Endothelial cell of umbilical vein (primary cell): Measurements from ENCODE around the gene EPAS1. TPM values are rescaled to one million over a fixed set of nuclear protein-coding genes. Genes with fewer than 3 reads are reported as not detected.

Experiments used
- BruUV-seq: library from RNA; stranded (reverse); fragments of 400-500 nt; replicated peaks from 2 replicates; lab custom pipeline; 2021; lab: Mats Ljungman, UMichigan
- CTCF ChIA-PET: fragments of 300-600, 350-600 bp; sonication (Branson Sonifier 250); formaldehyde crosslinking; loops from one replicate; lab custom pipeline; 2021; ENCODE audit warnings: antibody characterized with exemption, inconsistent platforms; lab: Charles Lee
- POLR2A ChIA-PET: fragments of 300-600, 350-600 bp; sonication (Branson Sonifier 250); formaldehyde crosslinking; loops from one replicate; lab custom pipeline; 2021; ENCODE audit warnings: antibody characterized with exemption, inconsistent platforms; lab: Charles Lee
- DNase-seq: peaks from one replicate; pipeline ENCODE4 v3.0.0-alpha.2; 2011; ENCODE audit warnings: low read depth, low spot score
- FAIRE-seq: peaks from 2 replicates; lab custom pipeline; 2011; peaks lifted over from hg19 to GRCh38; lab: Jason Lieb, UNC
- H2AFZ ChIP-seq: 2 replicates; pipeline ENCODE4 v1.6.0; 2012; ENCODE audit warnings: low read depth, low read length, control low read depth, inconsistent platforms
- H3K27ac ChIP-seq: 2 replicates; pipeline ENCODE4 v1.5.1; 2011; ENCODE audit warnings: low read depth, mild to moderate bottlenecking, control low read depth, low read length, moderate library complexity; ENCODE audit not compliant: insufficient read depth
- H3K27me3 ChIP-seq, 2 experiments: 2 replicates each; pipeline versions ENCODE4 v1.6.0 to v1.6.1; 2011; ENCODE audit warnings: low read length in 2 of 2, mixed read lengths in 1 of 2; ENCODE audit not compliant: control insufficient read depth in 2 of 2, insufficient read depth in 2 of 2
- H3K36me3 ChIP-seq, 2 experiments: 2 replicates in 1 of 2; 3 replicates in 1 of 2; pipeline ENCODE4 v1.5.1; 2011; ENCODE audit warnings: low read length in 2 of 2, mild to moderate bottlenecking in 1 of 2, moderate library complexity in 1 of 2; ENCODE audit not compliant: control insufficient read depth in 2 of 2, insufficient read depth in 2 of 2; ENCODE audit errors: extremely low read depth in 1 of 2
- H3K4me1 ChIP-seq: 3 replicates; pipeline ENCODE4 v1.5.1; 2011; ENCODE audit warnings: mild to moderate bottlenecking, low read length; ENCODE audit not compliant: control insufficient read depth, insufficient read depth; ENCODE audit errors: extremely low read depth
- H3K4me2 ChIP-seq: 2 replicates; pipeline ENCODE4 v1.6.1; 2011; ENCODE audit warnings: low read length, control low read depth, mixed read lengths; ENCODE audit not compliant: insufficient read depth
- H3K4me3 ChIP-seq, 3 experiments: fragments of 200-600 bp in 1 of 3; sonication (generic), shearing (Covaris generic) in 1 of 3; replicated peaks in 1 of 3; 2 replicates each; pipeline ENCODE4 v1.5.1; 2011 to 2016; ENCODE audit warnings: control low read depth in 3 of 3, low read length in 3 of 3, mild to moderate bottlenecking in 2 of 3, inconsistent platforms in 1 of 3, low read depth in 1 of 3, moderate library complexity in 1 of 3; ENCODE audit not compliant: insufficient read depth in 1 of 3
- H3K79me2 ChIP-seq: 2 replicates; pipeline ENCODE4 v1.6.0; 2012; ENCODE audit warnings: low read length, inconsistent platforms; ENCODE audit not compliant: control insufficient read depth, insufficient read depth
- H3K9ac ChIP-seq: replicated peaks from 2 replicates; pipeline ENCODE3; 2011; ENCODE audit warnings: low read length, control low read depth; ENCODE audit not compliant: insufficient read depth; ENCODE audit errors: extremely low read depth
- H3K9me1 ChIP-seq: replicated peaks from 3 replicates; pipeline ENCODE4 v1.6.0; 2011; ENCODE audit warnings: mild to moderate bottlenecking, low read length; ENCODE audit not compliant: control insufficient read depth, insufficient read depth; ENCODE audit errors: extremely low read depth
- H3K9me3 ChIP-seq: replicated peaks from 2 replicates; pipeline ENCODE4 v1.5.1; 2012; ENCODE audit warnings: low read length, inconsistent platforms; ENCODE audit not compliant: control insufficient read depth, insufficient read depth
- H4K20me1 ChIP-seq: replicated peaks from 2 replicates; pipeline ENCODE3; 2011; ENCODE audit warnings: mild to moderate bottlenecking, low read length; ENCODE audit not compliant: control insufficient read depth, insufficient read depth; ENCODE audit errors: extremely low read depth
- GATA2 ChIP-seq: IDR thresholded peaks from 2 replicates; pipeline ENCODE4 v1.7.0; 2011; ENCODE audit warnings: low read depth, mild to moderate bottlenecking, moderate library complexity, mixed read lengths, low read length; ENCODE audit not compliant: insufficient read length, insufficient read depth
- POLR2A ChIP-seq: IDR thresholded peaks from 2 replicates; pipeline ENCODE4 v1.6.1; 2012; ENCODE audit warnings: low read depth, mild to moderate bottlenecking, control low read depth, low read length
- dilution Hi-C: fragments of 300-500 bp; cut with MboI; formaldehyde crosslinking; loops from one replicate; pipeline ENCODE4 v1.15.0; 2019; ENCODE audit warnings: low sequenced_read_pairs; ENCODE audit not compliant: extremely low pct_ligation_motif_present
- intact Hi-C: fragments of 100-400 bp; cut with micrococcal nuclease; formaldehyde crosslinking; loops from one replicate; pipeline ENCODE4 v1.10.0; 2022
- polyA plus RNA-seq, 4 experiments: library from polyadenylated mRNA; depleted of rRNA in 3 of 4; stranded (reverse) in 3 of 4; unstranded in 1 of 4; fragments of >200 nt; gene quantifications; 2 replicates each; pipeline versions ENCODE4 v1.2.1 to v1.2.3, GENCODE V29; 2011 to 2012; ENCODE audit warnings: missing spikeins in 1 of 4
- total RNA-seq: library from RNA; stranded (reverse); gene quantifications from 2 replicates; pipeline ENCODE4 v1.2.3, GENCODE V29; 2021

EPAS1 gene
- total and polyA plus RNA-seq, 2 donors (not counting 3 experiments of a cell fraction or from before 2014, with no cell fraction given), result 229 to 374 TPM

DNA sequence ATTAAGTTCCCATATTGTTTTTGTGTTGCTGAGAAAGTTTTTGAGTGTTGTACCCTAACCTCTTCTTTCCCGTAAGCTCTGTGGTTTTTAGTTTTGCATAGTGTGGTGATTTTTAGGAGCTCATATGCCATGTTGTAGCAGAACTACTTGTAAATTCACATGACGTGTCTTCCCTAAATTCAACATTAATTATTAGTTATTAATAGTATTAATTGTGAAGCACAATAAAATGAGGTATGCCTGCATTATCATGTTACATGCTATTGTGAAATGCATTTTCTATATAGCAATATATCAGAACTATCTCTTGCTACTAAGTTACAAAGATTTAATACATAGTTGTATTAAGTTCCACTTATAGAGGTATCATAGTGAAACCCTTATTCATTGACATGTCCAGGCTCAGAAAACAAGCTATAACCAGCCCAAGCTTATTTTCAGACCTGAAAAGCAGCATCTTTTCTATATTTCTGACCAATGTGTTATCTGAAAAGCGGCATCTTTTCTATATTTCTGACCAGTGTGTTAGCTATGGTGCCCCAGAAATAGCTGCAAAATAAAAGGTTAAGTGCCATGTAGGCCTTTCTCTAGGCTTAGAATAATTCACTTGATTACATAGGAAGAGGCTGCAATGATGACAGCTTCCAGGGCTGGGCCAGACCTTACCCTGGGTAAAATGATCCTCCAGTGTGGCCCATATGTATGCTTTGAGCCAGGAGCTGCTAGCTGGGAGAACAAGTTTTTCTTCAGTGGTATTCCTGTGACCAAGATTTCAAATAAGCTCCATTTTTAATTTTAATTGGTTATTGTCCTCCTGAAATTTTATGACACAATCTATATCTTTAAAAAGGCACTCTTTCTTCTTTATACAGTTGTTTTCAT lies 21.6 kb downstream of the EPAS1 start:
- peaks cover 5% of the 10 kb centered on the region for H4K20me1 ChIP-seq
- H3K27ac ChIP-seq, result no peak overlapping the region
- no peak overlapping the region for H3K4me2 ChIP-seq
- ChIA-PET POLR2A (no interaction called here), CTCF (interaction anchor here (0.9 to 2.2 kb wide), 9 partner anchors 9 to 307 kb away, joined by 3 to 9 read pairs (median 3); no protein-coding TSS in a partner anchor)
- DNase-seq (no peak), FAIRE-seq (no peak)
- no peaks in the 10 kb centered on the region for H3K9me1 ChIP-seq
- peaks cover 44% of the 10 kb centered on the region for H3K4me1 ChIP-seq
- no TSS peak for BruUV-seq
- H2AFZ ChIP-seq, result no peak overlapping the region
- peaks cover 71% of the 10 kb centered on the region for H3K79me2 ChIP-seq
- dilution Hi-C loops (no loop called here), intact Hi-C loops (no loop called here)
- no peaks in the 10 kb centered on the region for H3K27me3 ChIP-seq
- no peak overlapping the region for H3K4me3 ChIP-seq
- no peaks in the 10 kb centered on the region for H3K9me3 ChIP-seq
- TF ChIP-seq POLR2A (no peak), GATA2 (no peak)
- no peak overlapping the region for H3K9ac ChIP-seq
- H3K36me3 ChIP-seq, result peaks cover 0 to 2% of the 10 kb centered on the region in 2 experiments

DNA sequence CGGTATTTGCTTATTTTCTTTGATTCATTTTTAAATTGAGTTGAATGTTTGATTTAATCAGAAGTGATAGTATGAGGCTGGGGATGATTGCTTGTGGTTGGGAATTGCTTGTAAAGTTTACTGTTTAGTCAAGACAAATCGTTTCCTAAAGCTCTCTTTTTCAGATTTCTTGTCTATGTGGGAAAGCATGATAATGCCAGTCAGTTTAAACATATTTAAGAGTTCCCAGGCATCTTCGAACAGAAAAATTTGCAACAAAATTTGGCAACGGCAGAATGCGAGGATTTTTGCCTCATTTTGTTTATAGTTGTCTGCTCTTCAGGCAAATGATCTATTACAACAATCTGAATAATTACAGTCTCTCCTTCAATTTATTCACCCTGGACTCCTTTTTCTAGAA lies 22.5 kb downstream of the EPAS1 start:
- Histone ChIP-seq H3K4me3 (no peak overlapping the region), H3K9me3 (no peaks in the 10 kb centered on the region), H3K4me2 (no peak overlapping the region), H3K27me3 (no peaks in the 10 kb centered on the region), H3K9me1 (no peaks in the 10 kb centered on the region), H4K20me1 (peaks cover 8% of the 10 kb centered on the region), H3K9ac (no peak overlapping the region), H3K27ac (no peak overlapping the region), H3K79me2 (peaks cover 68% of the 10 kb centered on the region), H2AFZ (no peak overlapping the region), H3K36me3 (peaks cover 0 to 2% of the 10 kb centered on the region in 2 experiments), H3K4me1 (peaks cover 42% of the 10 kb centered on the region)
- no peak for TF ChIP-seq POLR2A
- FAIRE-seq, result no peak
- DNase-seq, result no peak
- intact Hi-C loops, result no loop called here
- dilution Hi-C loops, result no loop called here
- CTCF ChIA-PET, result interaction anchor here (0.9 to 2.2 kb wide), 7 partner anchors 8 to 308 kb away, joined by 3 to 9 read pairs (median 3); no protein-coding TSS in a partner anchor
- POLR2A ChIA-PET, result no interaction called here
- no TSS peak for BruUV-seq
